D721Med (cell line): ENCODE results near the gene KIAA0825.
A peak's percentile ranks its signal among the peaks of the same experiment; 100 is the strongest.

Source experiments
- DNase-seq: peaks from one replicate; pipeline ENCODE4 v3.0.0; 2011; ENCODE audit warnings: low spot score; ENCODE audit not compliant: insufficient read length
- FAIRE-seq: peaks from 2 replicates; lab custom pipeline; 2011; peaks lifted over from hg19 to GRCh38; lab: Jason Lieb, UNC
- TF ChIP-seq, protein P1 (sequence below): IDR thresholded peaks from 2 replicates; pipeline ENCODE4 v1.5.1; 2012; ENCODE audit warnings: mild to moderate bottlenecking, control low read depth; ENCODE audit not compliant: insufficient read depth; ENCODE audit errors: missing control alignments

KIAA0825 gene

DNA sequence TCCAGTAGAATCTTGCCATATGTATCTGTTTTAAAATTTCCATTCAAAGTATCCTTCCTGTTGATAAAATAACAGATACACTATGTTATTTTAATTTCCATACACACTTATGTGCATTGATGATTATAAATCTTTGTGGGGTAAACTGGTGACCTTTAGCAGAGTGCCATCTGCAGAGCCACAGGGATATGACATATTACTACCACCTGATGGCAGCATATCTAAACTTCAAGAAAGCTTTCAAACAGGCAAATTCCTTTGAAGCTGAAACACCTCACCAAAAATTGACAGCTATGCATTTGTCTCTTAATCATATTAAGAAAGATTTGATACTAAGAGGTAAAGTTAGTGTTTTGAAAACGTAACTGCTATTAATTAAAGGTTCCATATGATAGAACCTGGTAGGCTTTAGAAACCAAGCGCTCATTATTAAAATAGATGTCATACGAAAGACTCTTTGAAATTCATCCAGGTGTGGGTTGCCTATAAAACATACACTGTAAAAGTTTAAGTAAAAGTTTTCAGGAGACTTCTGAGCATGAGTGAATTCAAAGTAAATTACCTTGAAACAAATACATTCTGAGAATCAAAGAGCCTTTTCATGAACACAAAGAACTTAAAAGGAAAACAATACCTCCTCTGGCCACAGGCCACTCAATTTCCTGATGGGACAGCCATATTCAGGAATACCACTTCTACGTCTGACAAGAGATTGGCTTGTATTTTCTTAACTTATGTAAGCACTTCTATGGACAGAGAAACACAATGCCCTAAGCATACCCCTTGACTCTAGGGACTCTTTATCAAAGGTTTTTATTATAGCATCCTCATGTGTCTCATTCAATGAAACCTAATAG lies 93.3 kb downstream of the KIAA0825 start:
- TF ChIP-seq, protein P1, sequence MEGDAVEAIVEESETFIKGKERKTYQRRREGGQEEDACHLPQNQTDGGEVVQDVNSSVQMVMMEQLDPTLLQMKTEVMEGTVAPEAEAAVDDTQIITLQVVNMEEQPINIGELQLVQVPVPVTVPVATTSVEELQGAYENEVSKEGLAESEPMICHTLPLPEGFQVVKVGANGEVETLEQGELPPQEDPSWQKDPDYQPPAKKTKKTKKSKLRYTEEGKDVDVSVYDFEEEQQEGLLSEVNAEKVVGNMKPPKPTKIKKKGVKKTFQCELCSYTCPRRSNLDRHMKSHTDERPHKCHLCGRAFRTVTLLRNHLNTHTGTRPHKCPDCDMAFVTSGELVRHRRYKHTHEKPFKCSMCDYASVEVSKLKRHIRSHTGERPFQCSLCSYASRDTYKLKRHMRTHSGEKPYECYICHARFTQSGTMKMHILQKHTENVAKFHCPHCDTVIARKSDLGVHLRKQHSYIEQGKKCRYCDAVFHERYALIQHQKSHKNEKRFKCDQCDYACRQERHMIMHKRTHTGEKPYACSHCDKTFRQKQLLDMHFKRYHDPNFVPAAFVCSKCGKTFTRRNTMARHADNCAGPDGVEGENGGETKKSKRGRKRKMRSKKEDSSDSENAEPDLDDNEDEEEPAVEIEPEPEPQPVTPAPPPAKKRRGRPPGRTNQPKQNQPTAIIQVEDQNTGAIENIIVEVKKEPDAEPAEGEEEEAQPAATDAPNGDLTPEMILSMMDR = peak; percentile 72
- DNase-seq (no peak), FAIRE-seq (peak; percentile 58)

DNA sequence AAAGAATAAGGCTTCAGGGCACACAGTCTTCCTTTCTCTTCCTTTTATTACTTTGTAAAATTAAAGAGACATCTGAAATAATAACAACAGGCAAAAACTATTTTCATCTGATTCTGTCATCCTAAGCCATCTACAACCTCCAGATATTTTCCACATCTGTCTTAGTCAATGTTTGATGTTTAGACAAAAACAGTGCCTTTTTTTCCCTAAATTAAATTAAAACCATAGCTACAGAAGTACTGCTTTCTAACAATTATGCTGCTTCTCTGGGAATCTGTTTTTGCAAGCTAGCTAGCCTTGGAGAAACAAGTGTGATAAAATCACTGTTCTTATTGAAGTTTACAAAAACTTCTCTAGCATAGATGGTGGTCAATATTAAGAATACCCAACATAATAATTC lies 95.4 kb downstream of the KIAA0825 start:
- FAIRE-seq = no peak
- no peak for DNase-seq
- TF ChIP-seq, protein P1 = no peak

DNA sequence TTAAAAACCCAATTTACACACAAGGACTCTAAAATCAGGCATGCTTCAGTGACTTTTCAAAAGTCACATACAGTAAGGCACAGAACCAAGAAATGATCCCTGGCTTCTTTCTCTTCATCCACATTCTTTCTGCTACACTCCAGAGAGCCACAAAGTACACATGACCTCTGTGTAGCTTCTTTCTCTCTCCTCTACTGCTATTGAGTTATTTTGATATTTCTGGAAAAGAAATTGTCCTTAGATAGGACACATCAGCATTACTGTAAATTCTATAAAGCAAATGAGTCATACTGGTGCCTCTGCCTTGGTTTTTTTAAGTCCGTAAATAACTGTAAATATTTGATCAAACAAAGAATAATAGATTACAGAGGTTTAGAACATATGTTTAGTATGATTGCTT lies 96.3 kb downstream of the KIAA0825 start:
- DNase-seq (no peak), FAIRE-seq (no peak)
- TF ChIP-seq, protein P1 = no peak

DNA sequence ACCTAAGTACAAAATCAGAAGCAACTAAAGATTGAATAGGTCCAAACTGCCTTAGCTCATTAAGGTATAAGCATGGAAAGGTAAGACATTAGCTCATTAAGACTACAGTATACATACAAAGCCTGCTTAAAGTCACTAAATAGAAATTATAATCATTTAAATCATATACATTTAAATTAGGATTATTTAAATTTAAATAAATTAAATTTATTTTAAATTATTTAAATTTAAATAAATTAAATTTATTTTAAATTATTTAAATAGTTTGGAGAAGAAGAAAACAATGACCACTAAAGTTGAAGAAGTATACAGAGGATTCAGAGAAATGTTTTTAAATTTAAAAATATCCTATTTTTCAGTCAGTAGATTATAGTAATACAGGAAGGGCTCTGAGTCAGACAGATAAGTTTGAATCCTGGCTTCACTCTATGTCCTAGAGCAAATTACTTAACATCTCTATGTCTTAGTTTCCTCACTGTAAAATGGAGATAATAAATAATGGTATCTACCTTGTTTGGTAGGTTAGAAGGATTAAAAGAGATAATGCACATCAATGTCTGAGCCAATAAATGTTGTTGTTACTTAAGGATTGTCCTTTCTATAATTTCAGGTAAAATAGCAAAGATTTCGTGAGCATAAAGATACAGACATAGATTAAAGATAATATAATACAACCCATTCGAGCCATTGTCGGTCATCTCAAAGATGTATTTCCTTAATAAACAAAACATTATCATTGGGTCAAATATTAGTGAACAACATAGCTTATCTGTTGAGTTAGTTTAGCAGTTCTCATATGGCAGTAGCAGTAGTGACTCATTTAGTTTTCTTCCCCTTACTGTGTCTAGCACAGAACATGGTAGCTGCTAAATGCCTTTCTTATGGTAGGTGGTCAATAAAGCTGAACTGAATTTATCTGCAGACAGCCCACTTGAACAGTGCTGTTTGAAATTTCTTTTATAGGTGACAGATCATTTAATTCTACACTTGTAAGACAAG lies 100.6 kb downstream of the KIAA0825 start:
- TF ChIP-seq, protein P1 = no peak
- FAIRE-seq (peak; percentile 48), DNase-seq (no peak)

DNA sequence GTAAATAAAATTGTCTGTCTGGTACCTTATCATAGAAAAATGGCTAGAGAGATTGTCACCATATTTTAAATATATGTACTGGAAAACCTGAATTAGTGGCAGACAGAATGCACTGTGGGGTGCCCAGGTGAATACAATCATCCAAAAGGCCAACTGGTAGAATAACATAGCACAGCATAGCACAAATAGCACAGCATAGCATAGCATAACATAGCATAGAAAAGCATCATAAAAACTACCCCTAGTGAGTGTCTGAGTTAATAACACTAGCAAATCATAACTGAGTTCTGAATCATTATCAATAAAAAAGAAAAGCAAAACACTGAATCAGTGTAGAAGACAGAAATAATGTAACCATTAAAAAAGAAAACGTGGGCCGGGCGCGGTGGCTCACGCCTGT lies 102.3 kb downstream of the KIAA0825 start:
- TF ChIP-seq, protein P1 = no peak
- no peak for FAIRE-seq

DNA sequence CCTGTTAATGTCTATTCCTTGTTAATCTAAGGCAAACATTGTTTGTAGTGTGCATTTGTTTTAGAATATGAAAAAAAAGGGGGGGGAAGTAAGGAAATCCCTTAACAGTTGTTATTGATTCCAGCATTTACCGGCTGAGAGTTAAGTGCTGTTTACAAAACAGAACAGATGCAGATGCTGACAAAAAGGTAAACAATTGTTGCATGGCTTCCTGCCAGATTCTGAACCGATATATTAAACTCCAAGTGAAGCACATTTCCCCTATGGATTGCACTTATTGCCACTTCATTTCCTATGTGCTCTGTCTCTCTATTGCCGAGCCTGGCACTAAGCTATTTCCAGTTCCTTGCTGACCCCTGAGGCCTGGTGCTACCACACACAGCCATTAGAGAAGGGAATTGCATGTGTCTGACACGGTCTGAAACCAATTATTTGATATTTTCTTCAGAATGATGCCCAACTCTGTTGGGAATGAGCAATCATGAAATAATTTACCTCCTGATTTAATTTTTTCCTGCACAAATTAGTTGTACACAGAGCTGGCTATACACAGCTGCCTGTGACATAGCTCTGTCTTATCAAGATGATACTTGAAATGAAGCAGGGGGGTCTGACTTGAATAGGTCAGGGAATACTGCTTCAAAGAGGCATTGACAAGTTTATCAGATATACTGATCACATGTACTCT lies 109.8 kb downstream of the KIAA0825 start:
- TF ChIP-seq, protein P1 = no peak
- peak; percentile 56 for FAIRE-seq
- DNase-seq = no peak

More for the DNA sequence above, 102.3 kb downstream of the KIAA0825 start:
- no peak for DNase-seq
